Neural crest cell (in vitro differentiated cells): ENCODE results near the gene ASGR1. TPM values are rescaled to one million over a fixed set of nuclear protein-coding genes. Genes with fewer than 3 reads are reported as not detected.

ENCODE experiments used
- DNase-seq: peaks from one replicate; pipeline ENCODE4 v3.0.0; 2021; ENCODE audit warnings: low read depth, mixed read lengths, low spot score
- H3K27ac Mint-ChIP-seq: one replicate; pipeline ENCODE4 v1.8.0; 2021; ENCODE audit warnings: mild to moderate bottlenecking, mixed read lengths; ENCODE audit not compliant: unreplicated experiment
- H3K27me3 Mint-ChIP-seq: 2 replicates; pipeline ENCODE4 v1.8.0; 2021; ENCODE audit warnings: low read depth, mild to moderate bottlenecking, mixed read lengths
- H3K36me3 Mint-ChIP-seq: 2 replicates; pipeline ENCODE4 v1.8.0; 2021; ENCODE audit warnings: low read depth, mild to moderate bottlenecking, mixed read lengths
- H3K4me1 Mint-ChIP-seq: 2 replicates; pipeline ENCODE4 v1.8.0; 2021; ENCODE audit warnings: mixed read lengths
- H3K4me3 Mint-ChIP-seq: one replicate; pipeline ENCODE4 v1.8.0; 2021; ENCODE audit warnings: mild to moderate bottlenecking, mixed read lengths
- H3K9me3 Mint-ChIP-seq: 2 replicates; pipeline ENCODE4 v1.8.0; 2021; ENCODE audit warnings: mixed read lengths
- CTCF ChIP-seq: fragments of 200-600 bp; sonication (generic); conservative IDR thresholded peaks from 2 replicates; pipeline ENCODE4 v1.5.0; 2021; ENCODE audit warnings: antibody characterized with exemption, mild to moderate bottlenecking
- total RNA-seq: library from RNA; stranded (reverse); gene quantifications from 2 replicates; pipeline ENCODE4 v1.2.1, GENCODE V29; 2021

ASGR1 gene
- total RNA-seq, 1 donor from 2014 or later: 11.2 TPM

- no peak for TF ChIP-seq CTCF
- no peak overlapping the region for H3K27ac Mint-ChIP-seq
- H3K9me3 Mint-ChIP-seq: no peaks in the 10 kb centered on the region
- H3K27me3 Mint-ChIP-seq: peaks cover 4% of the 10 kb centered on the region
- no peaks in the 10 kb centered on the region for H3K4me1 Mint-ChIP-seq
- DNase-seq: no peak
- H3K36me3 Mint-ChIP-seq: no peaks in the 10 kb centered on the region
- H3K4me3 Mint-ChIP-seq: peak overlapping the region; percentile 72
Measured at GRCh38 chr17:7178973-7179316, 225 bp downstream of the ASGR1 start.

GRCh38 chr17:7177954-7178477 lies 1.2 kb downstream of the ASGR1 start:
- no peak for DNase-seq
- Mint-ChIP-seq H3K36me3 (no peaks in the 10 kb centered on the region), H3K4me3 (no peak overlapping the region), H3K27ac (no peak overlapping the region), H3K9me3 (no peaks in the 10 kb centered on the region), H3K27me3 (peaks cover 4% of the 10 kb centered on the region), H3K4me1 (no peaks in the 10 kb centered on the region)
- TF ChIP-seq CTCF: no peak

- no peak overlapping the region for H3K27ac Mint-ChIP-seq
- H3K4me3 Mint-ChIP-seq: no peak overlapping the region
- peak; percentile 92 for TF ChIP-seq CTCF
- H3K9me3 Mint-ChIP-seq: no peaks in the 10 kb centered on the region
- no peaks in the 10 kb centered on the region for H3K4me1 Mint-ChIP-seq
- H3K27me3 Mint-ChIP-seq: peaks cover 4% of the 10 kb centered on the region
- DNase-seq: peak; percentile 86
- no peaks in the 10 kb centered on the region for H3K36me3 Mint-ChIP-seq
Measured at GRCh38 chr17:7177191-7177953, 1.8 kb downstream of the ASGR1 start.

GRCh38 chr17:7176841-7177190 lies 2.4 kb downstream of the ASGR1 start:
- H3K4me3 Mint-ChIP-seq: no peak overlapping the region
- TF ChIP-seq CTCF: no peak
- no peaks in the 10 kb centered on the region for H3K4me1 Mint-ChIP-seq
- peaks cover 4% of the 10 kb centered on the region for H3K27me3 Mint-ChIP-seq
- DNase-seq: no peak
- no peak overlapping the region for H3K27ac Mint-ChIP-seq
- H3K9me3 Mint-ChIP-seq: no peaks in the 10 kb centered on the region
- no peaks in the 10 kb centered on the region for H3K36me3 Mint-ChIP-seq

GRCh38 chr17:7176107-7176840 lies 2.9 kb downstream of the ASGR1 start:
- DNase-seq: no peak
- Mint-ChIP-seq H3K27me3 (peaks cover 4% of the 10 kb centered on the region), H3K4me3 (no peak overlapping the region), H3K36me3 (no peaks in the 10 kb centered on the region), H3K4me1 (no peaks in the 10 kb centered on the region), H3K27ac (no peak overlapping the region), H3K9me3 (no peaks in the 10 kb centered on the region)
- TF ChIP-seq CTCF: no peak
